HG03442 (cell line): Measurements from ENCODE around the gene CCDC120.
A peak's percentile ranks its signal among the peaks of the same experiment; 100 is the strongest.

Experiments
- ATAC-seq: cut with Tn5 transposase; IDR thresholded peaks from one replicate; pipeline ENCODE4 v1.9.1; 2021; ENCODE audit warnings: mild to moderate bottlenecking, moderate library complexity; ENCODE audit not compliant: unreplicated experiment

The CCDC120 gene

GRCh38 chrX:49100704-49101628 lies 42.2 kb downstream of the CCDC120 start:
- peak; percentile 97 for ATAC-seq

DNA sequence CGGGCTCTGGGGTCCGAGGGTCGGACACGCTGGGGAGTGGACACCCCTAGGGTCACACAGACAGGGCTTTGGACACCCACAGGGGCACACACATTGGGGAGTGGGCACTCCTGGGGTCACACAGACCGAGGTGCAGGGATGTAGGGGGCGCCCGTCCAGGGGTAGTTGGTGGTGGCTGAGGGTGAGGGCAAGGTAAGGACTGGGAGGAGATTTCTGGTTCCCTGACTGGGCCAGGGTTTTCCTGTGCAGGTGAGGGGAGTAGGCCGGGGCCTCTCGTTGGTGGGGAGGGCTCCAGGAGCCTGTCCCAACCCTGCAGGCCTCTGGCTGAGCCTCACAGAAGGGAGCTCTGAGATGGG lies 42.8 kb downstream of the CCDC120 start:
- no peak for ATAC-seq

DNA sequence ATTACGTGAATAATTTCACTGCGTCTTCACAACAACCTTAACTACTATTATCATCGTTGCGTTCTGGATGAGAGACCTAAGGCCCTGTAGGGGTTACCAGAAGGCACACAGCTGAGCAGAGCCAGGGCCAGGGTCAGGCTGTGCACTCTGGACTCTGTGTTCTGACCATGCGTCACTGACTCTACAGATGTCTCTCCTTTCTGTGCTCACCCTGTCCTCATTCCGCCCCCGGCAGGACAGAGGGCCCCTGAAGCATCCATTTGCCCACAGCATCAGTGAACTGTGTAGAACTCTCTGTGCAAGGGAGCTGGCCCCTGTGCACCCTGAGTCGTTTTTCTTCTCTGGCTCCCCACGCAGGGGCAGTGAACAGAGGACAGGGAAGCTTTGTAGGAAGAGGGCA lies 43.4 kb downstream of the CCDC120 start:
- ATAC-seq = no peak

- no peak for ATAC-seq
Observed at GRCh38 chrX:49103637-49104036, 44.8 kb downstream of the CCDC120 start.

GRCh38 chrX:49106296-49106695 lies 47.5 kb downstream of the CCDC120 start:
- no peak for ATAC-seq

GRCh38 chrX:49106930-49107329 lies 48.1 kb downstream of the CCDC120 start:
- ATAC-seq = no peak

DNA sequence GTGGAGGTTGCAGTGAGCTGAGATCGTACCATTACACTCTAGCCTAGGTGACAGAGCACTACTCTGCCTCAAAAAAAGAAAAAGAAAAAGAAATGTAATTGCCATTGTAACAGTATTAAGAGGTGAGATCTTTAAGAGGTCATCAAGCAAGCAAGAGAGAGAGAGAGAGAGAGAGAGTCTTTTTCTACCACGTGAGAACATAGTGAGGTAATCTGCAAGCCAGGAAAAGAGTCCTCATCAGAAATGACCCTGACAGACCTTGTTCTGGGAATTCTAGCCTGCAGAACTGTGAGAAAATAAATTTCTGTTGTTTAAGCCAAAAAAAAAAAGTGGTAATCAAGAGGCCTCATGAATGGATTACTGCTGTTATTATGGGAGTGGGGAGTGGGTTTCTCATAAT lies 49.8 kb downstream of the CCDC120 start:
- ATAC-seq = no peak

- no peak for ATAC-seq
Observed at GRCh38 chrX:49110417-49110816, 51.6 kb downstream of the CCDC120 start.

DNA sequence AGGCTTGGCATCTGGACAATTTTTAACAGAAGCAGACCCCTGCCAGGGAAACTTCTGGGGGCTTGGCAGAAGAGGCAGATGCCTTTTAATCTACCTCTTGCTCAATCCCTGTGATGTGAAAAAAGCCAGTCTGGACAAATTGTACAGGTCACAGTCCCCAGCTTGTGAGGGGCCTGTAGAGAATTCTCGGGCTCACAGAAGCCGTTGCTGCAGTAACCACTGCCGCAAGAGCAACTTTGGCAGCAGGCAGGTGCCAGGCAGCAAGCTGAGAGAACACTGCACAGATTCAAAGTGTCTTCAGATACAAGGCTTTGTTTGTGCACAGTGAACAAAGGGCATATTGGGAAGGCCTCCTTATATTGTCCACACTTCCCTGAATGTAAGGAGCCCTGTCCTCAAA lies 53.0 kb downstream of the CCDC120 start:
- no peak for ATAC-seq

GRCh38 chrX:49116076-49116475 lies 57.3 kb downstream of the CCDC120 start:
- no peak for ATAC-seq

DNA sequence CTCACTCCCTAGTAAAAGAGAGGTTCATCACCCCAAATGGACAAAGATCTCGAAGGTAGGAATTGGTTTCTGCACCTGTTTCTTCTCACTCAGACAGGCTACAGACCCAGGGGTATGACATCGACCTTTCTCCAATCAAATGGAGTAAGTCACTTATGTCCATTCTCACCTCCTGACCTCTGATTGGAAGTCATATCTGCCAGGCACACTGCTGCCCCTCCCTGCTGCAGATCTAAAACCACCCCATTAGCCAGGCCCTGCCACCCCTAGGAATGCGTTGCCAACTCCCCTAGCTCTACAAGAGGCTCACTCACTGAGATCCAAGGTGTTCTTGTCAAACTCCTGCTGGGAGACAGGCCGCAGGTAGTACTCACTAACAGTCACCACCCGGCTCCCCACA lies 57.9 kb downstream of the CCDC120 start:
- no peak for ATAC-seq

- no peak for ATAC-seq
Observed at GRCh38 chrX:49117581-49117980, 58.8 kb downstream of the CCDC120 start.
